GM18868 (cell line): Measurements from ENCODE around the gene UQCRC2.
"Not testable (repeated sequence)": the region's sequence is repeated elsewhere in the genome, so short reads cannot be mapped to it uniquely, and the experiment has no call there.

Source experiments
- ATAC-seq: cut with Tn5 transposase; IDR thresholded peaks from one replicate; pipeline ENCODE4 v1.9.1; 2021; ENCODE audit warnings: mild to moderate bottlenecking, moderate library complexity; ENCODE audit not compliant: unreplicated experiment

UQCRC2 gene

DNA sequence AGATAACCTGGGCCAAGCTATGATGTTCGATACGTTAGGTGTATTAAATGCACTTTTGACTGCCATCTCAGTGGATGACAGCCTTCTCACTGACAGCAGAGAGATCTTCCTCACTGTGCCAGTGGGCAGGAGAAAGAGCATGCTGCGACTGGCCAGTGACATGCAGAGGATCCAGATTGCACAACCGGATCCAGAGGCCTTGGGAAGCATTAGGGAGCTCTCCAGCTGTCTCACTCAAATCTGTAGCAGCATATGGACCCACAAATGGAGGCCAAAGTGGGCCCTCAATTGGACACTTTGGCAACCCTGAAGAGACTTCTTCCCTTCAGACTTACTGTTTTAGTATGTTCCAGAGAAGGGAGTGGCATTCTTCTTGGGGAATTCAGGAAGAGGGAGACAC, 26.9 kb downstream of the UQCRC2 start:
- ATAC-seq = no peak

DNA sequence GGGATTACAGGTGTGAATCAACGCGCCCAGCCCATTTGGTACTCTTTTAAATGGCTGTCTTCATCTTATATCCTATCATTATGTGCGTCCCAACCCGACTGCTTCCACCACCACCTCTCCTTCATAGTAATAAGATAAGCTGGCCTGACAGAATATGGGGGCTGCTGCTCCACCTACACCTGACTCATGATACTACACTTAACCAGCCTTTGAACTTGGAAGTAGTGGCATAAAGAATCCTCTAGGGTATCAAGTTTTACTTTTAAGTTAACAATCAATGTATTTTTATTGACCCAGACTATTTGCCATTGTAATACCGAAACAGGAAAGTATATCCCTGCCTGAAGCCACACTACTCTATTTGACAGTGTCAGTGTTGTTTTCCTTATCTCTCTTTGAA, 28.9 kb downstream of the UQCRC2 start:
- no peak for ATAC-seq

DNA sequence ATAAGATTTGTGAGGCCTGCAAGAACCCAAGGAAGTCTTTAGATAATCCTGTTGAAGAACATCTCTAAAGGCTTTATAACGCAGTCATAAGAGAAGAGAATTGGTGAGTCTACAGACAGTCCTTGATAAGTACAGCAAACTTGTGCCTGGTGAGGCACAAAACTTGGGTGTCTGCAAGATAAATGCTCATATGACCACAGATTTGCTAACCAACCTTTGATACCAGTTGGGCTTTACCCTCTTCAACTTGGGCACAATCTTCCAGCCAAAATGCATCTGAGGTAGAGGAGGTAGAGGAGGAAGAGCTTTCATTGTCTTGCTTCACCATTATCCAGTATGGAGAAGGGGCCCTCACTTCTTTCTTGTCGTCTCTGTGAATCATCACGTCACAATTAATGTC, 30.9 kb downstream of the UQCRC2 start:
- no peak for ATAC-seq

- ATAC-seq = no peak
These were observed 32.4 kb downstream of the UQCRC2 start for GRCh38 chr16:21985524-21985923.

DNA sequence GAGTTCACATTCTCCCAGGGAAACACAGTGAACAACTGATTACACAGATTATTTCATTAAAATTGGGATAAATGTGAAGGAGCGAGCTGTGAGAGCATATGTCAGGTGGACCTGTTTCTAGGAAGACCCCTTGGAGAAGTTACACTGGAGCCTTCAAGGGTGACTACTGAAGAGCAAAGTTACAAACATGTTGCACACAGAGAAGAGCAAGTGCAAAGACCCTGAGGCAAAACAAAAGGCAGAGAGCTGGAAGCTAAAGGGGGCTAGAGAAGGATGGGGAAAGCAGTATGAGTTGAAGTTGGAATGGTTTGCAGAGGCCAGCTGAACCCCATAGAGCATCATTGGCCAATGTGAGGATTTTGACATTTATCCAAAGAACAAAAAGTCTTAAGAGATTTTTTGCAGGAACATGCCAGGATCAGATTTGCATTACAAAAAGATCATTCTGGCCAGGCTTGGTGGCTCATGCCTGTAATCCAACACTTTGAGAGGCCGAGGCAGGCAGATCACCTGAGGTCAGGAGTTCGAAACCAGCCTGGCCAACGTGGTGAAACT, 33.6 kb downstream of the UQCRC2 start:
- ATAC-seq = no peak

DNA sequence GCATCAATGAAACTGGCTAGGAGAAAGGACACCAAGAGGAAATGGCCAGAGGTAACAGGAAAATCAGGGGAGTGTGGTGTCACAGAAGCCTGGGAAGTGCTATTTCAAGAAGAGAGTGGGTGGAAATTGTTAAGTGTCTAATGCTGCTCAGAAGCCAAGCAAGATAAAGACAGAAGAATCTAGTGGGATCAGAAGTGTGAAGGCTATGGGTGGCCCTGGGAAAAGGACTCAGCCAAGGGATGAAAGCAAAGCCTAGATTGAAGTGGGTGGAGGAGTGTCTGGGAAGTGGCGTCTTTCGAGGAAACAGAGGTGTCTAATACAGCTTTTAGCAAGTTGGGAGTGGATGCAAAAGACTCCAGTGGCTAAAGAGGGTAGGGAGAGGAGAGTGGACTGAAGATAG, 34.3 kb downstream of the UQCRC2 start:
- ATAC-seq = no peak

DNA sequence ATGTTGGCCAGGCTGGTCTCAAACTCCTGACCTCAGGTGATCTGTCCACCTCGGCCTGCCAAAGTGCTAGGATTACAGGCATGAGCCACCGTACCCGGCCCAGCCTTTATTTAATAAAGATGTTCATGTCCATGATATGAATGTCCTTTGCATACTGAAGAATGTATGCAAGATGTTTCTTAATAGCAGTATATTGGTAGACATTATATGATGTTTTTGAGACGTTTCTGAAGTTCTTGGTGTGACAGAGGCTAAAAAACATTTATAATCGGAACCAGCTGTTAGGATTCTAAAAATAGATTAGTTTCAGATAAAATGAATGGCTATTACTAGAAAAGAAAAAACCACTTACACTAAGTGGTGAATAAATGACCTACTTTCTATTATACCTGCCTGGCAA, 36.0 kb downstream of the UQCRC2 start:
- no peak for ATAC-seq

- no peak for ATAC-seq
These were observed 36.6 kb downstream of the UQCRC2 start for GRCh38 chr16:21989751-21990150.

- ATAC-seq = no peak
These were observed 37.3 kb downstream of the UQCRC2 start for GRCh38 chr16:21990381-21990944.

GRCh38 chr16:21991621-21992020, 38.5 kb downstream of the UQCRC2 start:
- ATAC-seq = no peak

GRCh38 chr16:21994856-21995465, 41.8 kb downstream of the UQCRC2 start:
- ATAC-seq = no peak

DNA sequence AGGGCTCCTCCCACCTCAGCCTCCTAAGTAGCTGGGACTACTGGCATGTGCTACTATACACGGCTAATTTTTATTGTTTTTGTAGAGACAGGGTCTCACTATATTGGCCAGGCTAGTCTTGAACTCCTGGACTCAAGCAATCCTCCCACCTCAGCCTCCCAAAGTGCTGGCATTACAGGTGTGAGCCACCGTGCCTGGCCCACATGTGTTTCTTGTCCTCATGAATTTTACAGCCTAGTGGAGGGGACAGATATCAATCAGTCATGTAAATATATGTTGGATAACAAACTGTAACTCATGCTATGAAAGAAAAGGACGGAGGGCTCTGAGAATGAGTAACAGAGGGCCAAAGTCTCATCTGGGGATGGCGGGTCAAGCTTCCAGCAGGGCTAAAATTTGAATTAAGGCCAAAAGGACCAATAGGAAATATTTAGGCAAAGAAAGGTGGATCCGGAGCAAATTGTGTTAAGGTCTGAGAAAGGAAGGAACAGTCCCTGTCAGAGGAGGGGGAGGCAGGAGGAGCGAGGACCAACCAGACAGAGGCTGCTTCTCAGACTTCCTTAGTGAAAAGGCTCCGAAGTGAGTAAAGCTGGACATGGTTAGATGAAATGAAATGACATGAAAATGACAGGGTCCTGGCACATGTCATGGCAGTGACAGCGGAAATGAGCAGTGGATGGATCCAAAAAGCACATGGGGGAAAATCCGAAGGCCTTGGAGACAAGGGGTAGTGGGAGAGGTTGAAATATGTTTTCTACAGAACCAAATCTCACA, 43.9 kb downstream of the UQCRC2 start:
- no peak for ATAC-seq

GRCh38 chr16:21997697-21998480, 44.7 kb downstream of the UQCRC2 start:
- no peak for ATAC-seq

DNA sequence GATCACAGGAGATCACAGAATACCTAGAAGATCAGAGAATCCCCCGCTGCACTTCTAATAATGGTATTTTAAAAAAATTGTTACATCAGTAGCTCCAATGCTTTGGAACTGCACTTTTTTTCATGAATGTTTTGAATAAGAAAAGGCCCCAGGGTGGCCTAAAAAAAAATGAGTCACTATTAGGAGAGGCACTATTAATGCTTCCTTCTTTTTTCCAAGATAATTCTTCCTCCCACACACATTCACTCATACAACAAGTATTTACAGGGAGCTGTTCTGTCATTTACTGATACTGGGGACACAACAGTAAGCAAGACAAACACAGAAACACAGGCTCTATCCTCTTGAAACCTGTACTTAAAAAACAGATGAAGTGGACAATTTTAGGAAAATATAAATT, 48.4 kb downstream of the UQCRC2 start:
- no peak for ATAC-seq

DNA sequence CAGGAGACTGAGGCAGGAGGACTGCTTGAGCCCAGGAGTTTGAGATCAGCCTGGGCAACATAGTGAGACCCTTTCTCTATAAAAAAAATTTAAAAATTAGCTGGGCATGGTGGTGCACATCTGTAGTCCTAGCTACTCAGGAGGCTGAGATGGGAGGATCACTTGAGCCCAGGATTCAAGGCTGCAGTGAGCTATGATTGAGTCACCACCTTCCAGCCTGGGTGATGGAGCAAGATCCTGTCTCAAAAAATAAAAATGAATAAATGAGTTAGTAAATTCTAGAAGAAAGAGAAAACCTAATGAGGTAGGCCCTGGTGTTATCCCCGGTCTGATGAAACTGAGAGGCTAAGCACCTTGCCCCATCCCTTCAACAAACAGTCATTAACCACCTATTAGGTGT, 48.9 kb downstream of the UQCRC2 start:
- not testable (repeated sequence) for ATAC-seq

DNA sequence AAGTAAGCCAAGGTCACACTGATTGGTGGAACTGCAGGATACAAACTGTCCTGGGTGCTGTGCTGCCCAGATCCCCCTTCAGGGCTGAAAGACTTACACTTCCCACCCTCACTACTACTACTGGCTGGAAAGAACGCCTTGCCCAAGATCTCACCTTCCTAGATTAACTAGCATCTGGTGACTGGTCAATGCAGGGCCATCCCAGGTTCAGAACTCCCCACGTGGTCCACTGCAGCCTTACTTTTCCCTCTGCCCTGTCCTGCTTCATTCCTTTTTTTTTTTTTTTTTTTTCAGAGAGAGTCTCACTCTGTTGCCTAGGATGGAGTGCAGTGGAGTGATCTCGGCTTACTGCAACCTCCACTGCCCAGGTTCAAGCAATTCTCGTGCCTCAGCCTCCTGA, 50.0 kb downstream of the UQCRC2 start:
- ATAC-seq = no peak

DNA sequence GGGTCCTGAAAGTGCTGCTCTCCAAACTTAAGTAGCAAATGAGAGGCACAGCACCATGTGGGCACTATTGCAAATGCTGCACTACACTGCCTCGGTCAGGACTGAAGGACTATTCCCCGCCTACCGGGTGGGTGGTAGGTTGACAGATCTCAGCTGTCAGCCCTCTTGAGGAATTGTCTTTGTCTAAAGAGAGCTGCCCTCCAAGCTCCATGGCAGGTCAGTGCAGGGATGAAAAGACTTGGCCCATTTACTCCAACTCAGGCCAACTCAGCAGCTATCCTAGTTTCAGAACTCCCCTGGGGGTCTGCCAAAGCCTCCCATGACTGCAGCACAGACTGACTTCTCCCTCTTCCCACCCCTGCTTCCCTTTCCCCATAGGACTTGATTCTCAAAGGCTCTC, 51.2 kb downstream of the UQCRC2 start:
- no peak for ATAC-seq

- no peak for ATAC-seq
These were observed 52.6 kb downstream of the UQCRC2 start for GRCh38 chr16:22005746-22006145.

DNA sequence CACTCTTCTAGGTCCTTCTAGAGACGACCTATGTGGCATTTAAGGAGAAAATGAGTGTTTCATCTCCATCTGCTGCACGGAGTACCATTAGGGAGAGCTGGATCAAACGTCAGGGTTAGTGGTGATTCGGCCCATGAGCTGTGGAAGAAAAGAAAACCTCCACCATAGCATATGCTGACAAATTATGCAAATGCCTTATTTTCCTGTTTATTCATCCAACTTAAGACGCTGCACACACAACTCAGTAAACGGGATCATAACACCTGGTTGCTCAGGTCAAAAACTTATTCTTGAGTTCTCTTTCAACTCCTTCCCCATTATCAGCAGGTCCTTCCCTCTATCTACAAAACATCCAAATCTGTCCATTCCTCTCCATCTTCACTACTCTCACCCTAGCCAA, 53.5 kb downstream of the UQCRC2 start:
- no peak for ATAC-seq

- no peak for ATAC-seq
These were observed 54.0 kb downstream of the UQCRC2 start for GRCh38 chr16:22007159-22007508.

DNA sequence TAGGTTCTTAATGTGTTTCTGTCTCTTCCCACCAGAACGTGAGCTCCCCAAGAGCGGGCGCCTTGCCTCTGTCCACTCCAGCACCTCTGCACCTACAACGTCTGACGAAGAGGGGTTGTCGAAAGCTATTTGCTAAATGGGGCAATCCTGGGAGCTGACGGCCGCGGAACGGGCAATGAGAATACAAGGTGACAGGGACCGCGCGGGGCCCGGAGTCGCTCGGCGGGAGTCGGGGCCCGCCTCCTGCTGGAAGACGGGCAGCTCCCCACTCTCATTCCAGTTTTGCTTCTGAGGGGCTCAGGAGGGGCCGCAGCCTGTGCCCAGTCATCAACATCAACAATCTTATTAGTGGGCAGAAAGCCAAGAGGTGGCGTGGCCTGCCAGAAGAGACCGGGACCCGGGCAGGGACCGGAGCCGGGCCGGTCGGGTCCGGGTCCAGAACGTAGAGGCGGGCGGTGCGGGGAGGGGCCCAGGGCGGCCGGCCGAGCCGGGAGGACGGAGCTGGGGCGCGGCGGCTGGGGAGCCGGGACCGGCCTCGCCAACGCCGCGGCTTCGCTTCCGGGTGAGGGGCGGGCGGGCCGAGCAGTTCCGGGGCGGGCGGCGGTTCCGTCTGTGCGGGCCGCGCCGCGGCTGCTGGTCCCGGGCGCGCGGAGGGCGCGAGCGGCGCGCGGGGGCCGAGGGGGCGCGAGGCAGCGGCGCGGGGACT, 54.5 kb downstream of the UQCRC2 start, which contains the start of gene MOSMO:
TSS of gene MOSMO (plus strand) at position 603 of the 706 bp plus-strand sequence. CDS start 191 bp downstream, outside the sequence.
- ATAC-seq = peak; percentile 64
